Measurements from ENCODE around the gene DNAJB2.

GRCh38 chr2:219245899-219246230 is 33.3 kb upstream of the DNAJB2 start:
- TF ChIP-seq CTCF (IDR thresholded peaks at IDR 0.05) (no peak), POLR2A (IDR thresholded peaks at IDR 0.05) (no peak), POLR2AphosphoS5 (IDR thresholded peaks at IDR 0.05) (no peak)

Measured in prostate gland (tissue), 2 donors.